Loucy (cell line): ENCODE results near the gene PET100.

Source experiments
- EZH2phosphoT487 ChIP-seq: fragments of 200-600 bp; IDR thresholded peaks from 2 replicates; pipeline ENCODE4 v1.6.1; 2018; ENCODE audit warnings: antibody characterized with exemption, mild to moderate bottlenecking, moderate library complexity, borderline replicate concordance
- TF ChIP-seq, protein P1 (sequence below): fragments of 200-600 bp; sonication (generic); conservative IDR thresholded peaks from 2 replicates; pipeline ENCODE4 v1.5.1; 2014; ENCODE audit warnings: mild to moderate bottlenecking, antibody characterized with exemption, low read length

DNA sequence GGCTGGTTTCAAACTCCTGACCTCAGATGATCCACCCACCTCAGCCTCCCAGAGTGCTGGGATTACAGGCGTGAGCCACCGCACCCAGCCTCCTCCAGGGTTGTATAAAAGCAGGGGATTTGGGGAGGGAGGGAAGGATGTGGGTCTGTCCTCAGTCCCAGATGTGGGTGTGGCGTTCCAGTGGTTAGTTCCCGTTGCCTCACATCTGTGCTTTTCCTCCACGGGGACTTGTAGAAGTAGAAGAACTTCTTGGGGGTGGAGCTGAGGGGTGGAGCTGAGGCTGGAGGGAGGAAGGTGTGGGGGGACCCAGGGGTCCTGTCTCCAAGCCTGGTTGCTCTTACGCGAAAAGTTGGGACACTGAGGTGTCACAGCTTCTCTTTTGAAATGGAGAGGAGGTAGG lies 46.8 kb downstream of the PET100 start:
- TF ChIP-seq, protein P1, sequence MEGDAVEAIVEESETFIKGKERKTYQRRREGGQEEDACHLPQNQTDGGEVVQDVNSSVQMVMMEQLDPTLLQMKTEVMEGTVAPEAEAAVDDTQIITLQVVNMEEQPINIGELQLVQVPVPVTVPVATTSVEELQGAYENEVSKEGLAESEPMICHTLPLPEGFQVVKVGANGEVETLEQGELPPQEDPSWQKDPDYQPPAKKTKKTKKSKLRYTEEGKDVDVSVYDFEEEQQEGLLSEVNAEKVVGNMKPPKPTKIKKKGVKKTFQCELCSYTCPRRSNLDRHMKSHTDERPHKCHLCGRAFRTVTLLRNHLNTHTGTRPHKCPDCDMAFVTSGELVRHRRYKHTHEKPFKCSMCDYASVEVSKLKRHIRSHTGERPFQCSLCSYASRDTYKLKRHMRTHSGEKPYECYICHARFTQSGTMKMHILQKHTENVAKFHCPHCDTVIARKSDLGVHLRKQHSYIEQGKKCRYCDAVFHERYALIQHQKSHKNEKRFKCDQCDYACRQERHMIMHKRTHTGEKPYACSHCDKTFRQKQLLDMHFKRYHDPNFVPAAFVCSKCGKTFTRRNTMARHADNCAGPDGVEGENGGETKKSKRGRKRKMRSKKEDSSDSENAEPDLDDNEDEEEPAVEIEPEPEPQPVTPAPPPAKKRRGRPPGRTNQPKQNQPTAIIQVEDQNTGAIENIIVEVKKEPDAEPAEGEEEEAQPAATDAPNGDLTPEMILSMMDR: no peak
- TF ChIP-seq EZH2phosphoT487: no peak
